ENCODE data around the gene MPRIP. TPM values are rescaled to one million over a fixed set of nuclear protein-coding genes. Genes with fewer than 3 reads are reported as not detected.
A peak's percentile ranks its signal among the peaks of the same experiment; 100 is the strongest.

Gene MPRIP
- total RNA-seq, 1 experiment from 2014 or later: 258 TPM

GRCh38 chr17:17078832-17079231, 36.6 kb downstream of the MPRIP start:
- H3K4me2 ChIP-seq (ENCODE audit: low read length): no peak overlapping the region
- intact Hi-C loops (cut with micrococcal nuclease): no loop called here
- ChIA-PET CTCF (no interaction called here), POLR2A (no interaction called here), RAD21 (ENCODE audit: low non-redundant PET in 1 of 2, low total read pairs in 2 of 2, uncharacterized antibody in 2 of 2, unreplicated experiment in 2 of 2) (no interaction called here)
- H4K20me1 ChIP-seq (ENCODE audit: insufficient read depth): peaks cover 7% of the 10 kb centered on the region
- H3K9me3 ChIP-seq (ENCODE audit: control insufficient read depth in 1 of 2, insufficient read depth in 1 of 2, low read depth in 1 of 2, low read length in 2 of 2): no peaks in the 10 kb centered on the region
- no peak overlapping the region for H3K4me3 ChIP-seq (replicated peaks in 1 of 2; ENCODE audit: low read depth in 1 of 2, low read length in 2 of 2)
- no peak for TF ChIP-seq CTCF (IDR thresholded peaks at IDR 0.05 in 2 of 3, conservative IDR thresholded peaks at IDR 0.05 in 1 of 3; ENCODE audit: borderline replicate concordance in 1 of 3, insufficient read depth in 1 of 3, low read depth in 2 of 3, low read length in 2 of 3)
- TF ChIP-seq EGR1 (IDR thresholded peaks at IDR 0.05; ENCODE audit: low read depth): no peak
- no peak for TF ChIP-seq JUND (IDR thresholded peaks at IDR 0.05)
- TF ChIP-seq RAD21 (IDR thresholded peaks at IDR 0.05; ENCODE audit: low read depth): no peak
- no peak for TF ChIP-seq SRF (IDR thresholded peaks at IDR 0.05; ENCODE audit: low read depth)
- TF ChIP-seq FOSL1 (IDR thresholded peaks at IDR 0.05; ENCODE audit: low read depth): no peak
- no peak for TF ChIP-seq CEBPB (IDR thresholded peaks at IDR 0.05; ENCODE audit: low read depth)
- no peak for TF ChIP-seq POLR2AphosphoS5 (IDR thresholded peaks at IDR 0.05; ENCODE audit: low read depth, low read length)
- no peak for DNase-seq (ENCODE audit: low read depth, low spot score)
- H3K4me1 ChIP-seq (ENCODE audit: control insufficient read depth in 1 of 2, insufficient read depth in 2 of 2, low read length in 2 of 2): peaks cover 0 to 4% of the 10 kb centered on the region in 2 experiments; a peak in 1 of 4 replicates
- ATAC-seq: no peak
- H3K9me2 ChIP-seq (ENCODE audit: insufficient read depth): no peaks in the 10 kb centered on the region
- no peaks in the 10 kb centered on the region for H3K27me3 ChIP-seq (ENCODE audit: insufficient read depth, low read length)
- no TSS peak for BruUV-seq (replicated peaks)
- no peak overlapping the region for H3K9ac ChIP-seq (ENCODE audit: low read length)
- peaks cover 13 to 35% of the 10 kb centered on the region in 2 experiments; a peak in 3 of 4 replicates for H3K36me3 ChIP-seq (ENCODE audit: control insufficient read depth in 1 of 2, insufficient read depth in 2 of 2, low read length in 2 of 2)
- H3K79me2 ChIP-seq (ENCODE audit: insufficient read depth, low read length): peaks cover 95% of the 10 kb centered on the region
- H2AFZ ChIP-seq (ENCODE audit: low read depth, low read length, poor library complexity, severe bottlenecking): no peak overlapping the region
- H3K27ac ChIP-seq (ENCODE audit: low read depth, low read length): no peak overlapping the region

- H3K36me3 ChIP-seq (ENCODE audit: control insufficient read depth in 1 of 2, insufficient read depth in 2 of 2, low read length in 2 of 2): peaks cover 13 to 32% of the 10 kb centered on the region in 2 experiments; a peak in 3 of 4 replicates
- ATAC-seq: no peak
- peaks cover 95% of the 10 kb centered on the region for H3K79me2 ChIP-seq (ENCODE audit: insufficient read depth, low read length)
These were observed 37.1 kb downstream of the MPRIP start for GRCh38 chr17:17079336-17079735.

More at GRCh38 chr17:17079336-17079735, 37.1 kb downstream of the MPRIP start:
- POLR2A ChIA-PET: no interaction called here
- Histone ChIP-seq H3K9me2 (ENCODE audit: insufficient read depth) (no peaks in the 10 kb centered on the region), H3K9ac (ENCODE audit: low read length) (no peak overlapping the region), H3K27ac (ENCODE audit: low read depth, low read length) (no peak overlapping the region), H3K27me3 (ENCODE audit: insufficient read depth, low read length) (no peaks in the 10 kb centered on the region), H3K9me3 (ENCODE audit: control insufficient read depth in 1 of 2, insufficient read depth in 1 of 2, low read depth in 1 of 2, low read length in 2 of 2) (no peaks in the 10 kb centered on the region), H3K4me1 (ENCODE audit: control insufficient read depth in 1 of 2, insufficient read depth in 2 of 2, low read length in 2 of 2) (no peaks in the 10 kb centered on the region; a peak in 1 of 4 replicates), H3K4me2 (ENCODE audit: low read length) (no peak overlapping the region), H3K4me3 (replicated peaks in 1 of 2; ENCODE audit: low read depth in 1 of 2, low read length in 2 of 2) (no peak overlapping the region), H2AFZ (ENCODE audit: low read depth, low read length, poor library complexity, severe bottlenecking) (no peak overlapping the region), H4K20me1 (ENCODE audit: insufficient read depth) (peaks cover 7% of the 10 kb centered on the region)
- BruUV-seq (replicated peaks): TSS peak; percentile 18
- intact Hi-C loops (cut with micrococcal nuclease): no loop called here
- CTCF ChIA-PET: no interaction called here
- TF ChIP-seq ZFX (IDR thresholded peaks at IDR 0.05) (no peak), CTCF (IDR thresholded peaks at IDR 0.05 in 2 of 3, conservative IDR thresholded peaks at IDR 0.05 in 1 of 3; ENCODE audit: borderline replicate concordance in 1 of 3, insufficient read depth in 1 of 3, low read depth in 2 of 3, low read length in 2 of 3) (no peak), ZBTB33 (IDR thresholded peaks at IDR 0.05; ENCODE audit: extremely low read depth, insufficient replicate concordance, low read length) (no peak), SIN3A (IDR thresholded peaks at IDR 0.05; ENCODE audit: low read depth) (no peak), POLR2AphosphoS5 (IDR thresholded peaks at IDR 0.05; ENCODE audit: low read depth, low read length) (no peak), SRF (IDR thresholded peaks at IDR 0.05; ENCODE audit: low read depth) (no peak), FOSL1 (IDR thresholded peaks at IDR 0.05; ENCODE audit: low read depth) (no peak), ZNF274 (IDR thresholded peaks at IDR 0.05; ENCODE audit: low read depth, low read length) (no peak), EGR1 (IDR thresholded peaks at IDR 0.05; ENCODE audit: low read depth) (no peak), ELF1 (IDR thresholded peaks at IDR 0.05; ENCODE audit: borderline replicate concordance, low read depth) (no peak), CEBPB (IDR thresholded peaks at IDR 0.05; ENCODE audit: low read depth) (no peak)
- RAD21 ChIA-PET (ENCODE audit: low non-redundant PET in 1 of 2, low total read pairs in 2 of 2, uncharacterized antibody in 2 of 2, unreplicated experiment in 2 of 2): no interaction called here
- DNase-seq (ENCODE audit: low read depth, low spot score): no peak
